ENCODE measurements around the gene ABL1.

ABL1 gene

GRCh38 chr9:130817914-130818313 lies 17.1 kb upstream of the ABL1 start:
- H3K4me1 ChIP-seq (ENCODE audit: insufficient read depth, low read length, poor library complexity, severe bottlenecking): no peaks in the 10 kb centered on the region
- no peak overlapping the region for H3K4me3 ChIP-seq (ENCODE audit: low read length, poor library complexity, severe bottlenecking)
- no peaks in the 10 kb centered on the region for H3K36me3 ChIP-seq (ENCODE audit: insufficient read depth, low read length)
- H3K4me2 ChIP-seq (ENCODE audit: low read depth, low read length, poor library complexity, severe bottlenecking): no peak overlapping the region
- H3K9me2 ChIP-seq (replicated peaks; ENCODE audit: low read depth, low read length): no peaks in the 10 kb centered on the region
- no peaks in the 10 kb centered on the region for H3K27me3 ChIP-seq (ENCODE audit: insufficient read depth, low read length, poor library complexity, severe bottlenecking)
- H2AFZ ChIP-seq (ENCODE audit: low read length): no peak overlapping the region
- no peak overlapping the region for H3K9ac ChIP-seq (ENCODE audit: low read depth, low read length, poor library complexity, severe bottlenecking)
- H3K79me2 ChIP-seq (ENCODE audit: insufficient read depth, low read length): no peaks in the 10 kb centered on the region
- H3F3A ChIP-seq (ENCODE audit: low read depth): no peaks in the 10 kb centered on the region
- no peaks in the 10 kb centered on the region for H4K20me1 ChIP-seq (ENCODE audit: insufficient read depth, low read length, poor library complexity, severe bottlenecking)
- TF ChIP-seq CTCF (conservative IDR thresholded peaks at IDR 0.05; ENCODE audit: low read length) (no peak), EZH2phosphoT487 (IDR thresholded peaks at IDR 0.05; ENCODE audit: borderline replicate concordance) (no peak)
- no peaks in the 10 kb centered on the region for H3K9me3 ChIP-seq (ENCODE audit: insufficient read depth, low read depth, low read length)

GRCh38 chr9:130820135-130820738 lies 14.8 kb upstream of the ABL1 start:
- H3K9me3 ChIP-seq (ENCODE audit: insufficient read depth, low read depth, low read length): no peaks in the 10 kb centered on the region
- H3K4me1 ChIP-seq (ENCODE audit: insufficient read depth, low read length, poor library complexity, severe bottlenecking): peaks cover 4% of the 10 kb centered on the region
- H2AFZ ChIP-seq (ENCODE audit: low read length): no peak overlapping the region
- H3K4me3 ChIP-seq (ENCODE audit: low read length, poor library complexity, severe bottlenecking): no peak overlapping the region
- H4K20me1 ChIP-seq (ENCODE audit: insufficient read depth, low read length, poor library complexity, severe bottlenecking): no peaks in the 10 kb centered on the region
- no peaks in the 10 kb centered on the region for H3K79me2 ChIP-seq (ENCODE audit: insufficient read depth, low read length)
- no peak for TF ChIP-seq CTCF (conservative IDR thresholded peaks at IDR 0.05; ENCODE audit: low read length)
- no peaks in the 10 kb centered on the region for H3F3A ChIP-seq (ENCODE audit: low read depth)
- H3K4me2 ChIP-seq (ENCODE audit: low read depth, low read length, poor library complexity, severe bottlenecking): no peak overlapping the region
- H3K36me3 ChIP-seq (ENCODE audit: insufficient read depth, low read length): no peaks in the 10 kb centered on the region
- H3K9me2 ChIP-seq (replicated peaks; ENCODE audit: low read depth, low read length): no peaks in the 10 kb centered on the region
- no peak overlapping the region for H3K9ac ChIP-seq (ENCODE audit: low read depth, low read length, poor library complexity, severe bottlenecking)
- H3K27me3 ChIP-seq (ENCODE audit: insufficient read depth, low read length, poor library complexity, severe bottlenecking): no peaks in the 10 kb centered on the region

GRCh38 chr9:130823435-130823834 lies 11.6 kb upstream of the ABL1 start:
- Histone ChIP-seq H4K20me1 (ENCODE audit: insufficient read depth, low read length, poor library complexity, severe bottlenecking) (no peaks in the 10 kb centered on the region), H2AFZ (ENCODE audit: low read length) (no peak overlapping the region), H3F3A (ENCODE audit: low read depth) (no peaks in the 10 kb centered on the region), H3K27me3 (ENCODE audit: insufficient read depth, low read length, poor library complexity, severe bottlenecking) (no peaks in the 10 kb centered on the region), H3K36me3 (ENCODE audit: insufficient read depth, low read length) (no peaks in the 10 kb centered on the region), H3K4me3 (ENCODE audit: low read length, poor library complexity, severe bottlenecking) (no peak overlapping the region), H3K9me3 (ENCODE audit: insufficient read depth, low read depth, low read length) (no peaks in the 10 kb centered on the region), H3K4me2 (ENCODE audit: low read depth, low read length, poor library complexity, severe bottlenecking) (no peak overlapping the region), H3K9ac (ENCODE audit: low read depth, low read length, poor library complexity, severe bottlenecking) (no peak overlapping the region), H3K4me1 (ENCODE audit: insufficient read depth, low read length, poor library complexity, severe bottlenecking) (peaks cover 9% of the 10 kb centered on the region), H3K79me2 (ENCODE audit: insufficient read depth, low read length) (0 out of 2 replicates have a peak, but pooled peaks cover 2% of the 10 kb centered on the region), H3K9me2 (replicated peaks; ENCODE audit: low read depth, low read length) (no peaks in the 10 kb centered on the region)
- no peak for TF ChIP-seq EZH2phosphoT487 (IDR thresholded peaks at IDR 0.05; ENCODE audit: borderline replicate concordance)
- TF ChIP-seq CTCF (conservative IDR thresholded peaks at IDR 0.05; ENCODE audit: low read length): no peak
